WTC11 (cell line): Measurements from ENCODE around the gene TNS2.

ENCODE experiments used
- CTCF ChIP-seq: fragments of 200-600 bp; IDR thresholded peaks from 2 replicates; pipeline ENCODE4 v1.8.0; 2022; ENCODE audit warnings: antibody characterized with exemption
- FOXJ3 ChIP-seq: sonication (generic); formaldehyde crosslinking; IDR thresholded peaks from 2 replicates; pipeline ENCODE4 v1.9.0; 2021; ENCODE audit warnings: missing genetic modification reagents, mild to moderate bottlenecking, borderline replicate concordance
- MYBL2 ChIP-seq: sonication (generic); formaldehyde crosslinking; IDR thresholded peaks from 2 replicates; pipeline ENCODE4 v1.8.1; 2023; ENCODE audit warnings: mild to moderate bottlenecking, moderate library complexity, missing genetic modification reagents
- NFATC4 ChIP-seq: fragments of 250-450 bp; sonication (Bioruptor Pico); IDR thresholded peaks from 2 replicates; pipeline ENCODE4 v1.9.0; 2021; ENCODE audit warnings: mild to moderate bottlenecking
- ZNF121 ChIP-seq: sonication (generic); formaldehyde crosslinking; IDR thresholded peaks from 2 replicates; pipeline ENCODE4 v1.8.0; 2023; ENCODE audit warnings: missing genetic modification reagents
- ZNF232 ChIP-seq: sonication (generic); formaldehyde crosslinking; IDR thresholded peaks from 2 replicates; pipeline ENCODE4 v1.8.0; 2022; ENCODE audit warnings: mild to moderate bottlenecking, missing genetic modification reagents
- TF ChIP-seq, protein P1 (sequence below): sonication (generic); formaldehyde crosslinking; IDR thresholded peaks from 2 replicates; pipeline ENCODE4 v1.8.0; 2022; ENCODE audit warnings: mild to moderate bottlenecking, missing genetic modification reagents
- TF ChIP-seq, protein P2 (sequence below): sonication (generic); formaldehyde crosslinking; IDR thresholded peaks from 2 replicates; pipeline ENCODE4 v1.8.1; 2023; ENCODE audit warnings: mild to moderate bottlenecking, missing genetic modification reagents, moderate library complexity

DNA sequence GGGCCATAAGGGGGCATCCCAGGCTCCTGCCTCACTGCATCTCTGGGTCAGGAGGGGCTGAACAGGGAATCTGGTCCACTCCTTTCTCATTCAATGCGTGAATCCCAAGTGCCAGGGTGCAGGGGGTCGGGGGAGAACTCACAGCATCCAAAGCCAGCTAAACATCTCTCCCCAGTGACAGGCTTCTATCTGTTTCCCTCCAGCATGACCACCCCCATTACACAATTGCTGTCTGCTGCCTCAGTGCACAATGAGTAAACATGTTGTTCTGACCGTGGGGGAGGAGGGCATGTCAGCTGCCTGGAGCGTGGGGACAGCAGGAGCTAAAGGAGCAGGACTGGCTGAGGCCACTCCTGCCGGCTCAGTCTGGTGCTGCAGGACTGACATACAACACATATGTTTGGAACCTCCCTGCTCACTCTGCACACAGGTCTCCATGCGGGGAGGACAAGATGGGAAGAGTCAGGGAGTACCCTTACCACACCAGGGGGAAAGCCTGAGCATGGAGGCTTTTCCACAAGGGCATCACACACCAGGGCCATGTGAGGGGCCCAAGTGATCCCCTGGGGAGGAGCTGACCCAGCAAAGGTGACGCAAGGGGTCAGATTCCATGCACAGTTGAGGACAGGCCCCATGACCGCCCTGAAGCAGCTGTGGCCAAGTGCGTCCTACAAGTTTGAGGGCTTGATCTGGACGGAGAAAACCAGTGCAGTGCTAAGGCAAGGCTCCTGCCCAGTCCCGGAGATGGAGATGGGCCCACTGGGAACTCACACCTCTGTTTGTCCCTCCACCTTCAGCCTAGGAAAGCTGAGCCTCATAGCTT is 1.4 kb downstream of the TNS2 start:
- TF ChIP-seq NFATC4 (CRISPR knock-in tag) (no peak), ZNF121 (no peak), MYBL2 (CRISPR knock-in tag) (no peak), ZNF232 (no peak), CTCF (no peak), FOXJ3 (no peak)
- TF ChIP-seq, protein P1, sequence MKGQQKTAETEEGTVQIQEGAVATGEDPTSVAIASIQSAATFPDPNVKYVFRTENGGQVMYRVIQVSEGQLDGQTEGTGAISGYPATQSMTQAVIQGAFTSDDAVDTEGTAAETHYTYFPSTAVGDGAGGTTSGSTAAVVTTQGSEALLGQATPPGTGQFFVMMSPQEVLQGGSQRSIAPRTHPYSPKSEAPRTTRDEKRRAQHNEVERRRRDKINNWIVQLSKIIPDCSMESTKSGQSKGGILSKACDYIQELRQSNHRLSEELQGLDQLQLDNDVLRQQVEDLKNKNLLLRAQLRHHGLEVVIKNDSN (CRISPR knock-in tag) = no peak
- TF ChIP-seq, protein P2, sequence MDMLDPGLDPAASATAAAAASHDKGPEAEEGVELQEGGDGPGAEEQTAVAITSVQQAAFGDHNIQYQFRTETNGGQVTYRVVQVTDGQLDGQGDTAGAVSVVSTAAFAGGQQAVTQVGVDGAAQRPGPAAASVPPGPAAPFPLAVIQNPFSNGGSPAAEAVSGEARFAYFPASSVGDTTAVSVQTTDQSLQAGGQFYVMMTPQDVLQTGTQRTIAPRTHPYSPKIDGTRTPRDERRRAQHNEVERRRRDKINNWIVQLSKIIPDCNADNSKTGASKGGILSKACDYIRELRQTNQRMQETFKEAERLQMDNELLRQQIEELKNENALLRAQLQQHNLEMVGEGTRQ (CRISPR knock-in tag) = no peak
